ENCODE measurements around the gene DENND5A. TPM values are rescaled to one million over a fixed set of nuclear protein-coding genes. Genes with fewer than 3 reads are reported as not detected.

DENND5A gene
- total RNA-seq, 1 experiment from 2014 or later: 44.6 TPM

DNA sequence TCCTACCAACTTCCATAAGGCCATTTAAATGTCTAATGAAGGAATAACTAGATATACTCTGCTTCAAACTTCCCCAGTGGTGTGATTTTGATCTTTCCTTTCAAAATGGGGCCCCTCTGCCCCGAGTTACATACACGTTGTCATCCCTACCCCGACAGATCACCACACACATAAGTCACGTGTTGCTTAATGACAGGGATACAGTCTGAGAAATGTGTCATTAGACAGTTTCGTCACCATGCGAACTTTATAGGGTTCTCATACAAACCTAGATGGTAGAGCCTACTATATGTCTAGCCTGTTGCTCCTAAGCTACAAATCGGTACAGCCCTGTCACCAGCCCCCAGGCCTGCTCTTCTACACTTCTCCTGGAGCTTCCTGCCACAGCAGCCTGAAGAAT is 124.0 kb downstream of the DENND5A start:
- H3K27ac ChIP-seq: no peak overlapping the region
- H3K4me1 ChIP-seq (replicated peaks): peaks cover 19% of the 10 kb centered on the region
- H3K36me3 ChIP-seq: peaks cover 53% of the 10 kb centered on the region
- no peak overlapping the region for H3K4me3 ChIP-seq
- no peaks in the 10 kb centered on the region for H3K9me3 ChIP-seq (replicated peaks)
- no peak for DNase-seq (ENCODE audit: low read depth in 1 of 2, low spot score in 2 of 2)
- no peaks in the 10 kb centered on the region for H3K27me3 ChIP-seq (replicated peaks)

DNA sequence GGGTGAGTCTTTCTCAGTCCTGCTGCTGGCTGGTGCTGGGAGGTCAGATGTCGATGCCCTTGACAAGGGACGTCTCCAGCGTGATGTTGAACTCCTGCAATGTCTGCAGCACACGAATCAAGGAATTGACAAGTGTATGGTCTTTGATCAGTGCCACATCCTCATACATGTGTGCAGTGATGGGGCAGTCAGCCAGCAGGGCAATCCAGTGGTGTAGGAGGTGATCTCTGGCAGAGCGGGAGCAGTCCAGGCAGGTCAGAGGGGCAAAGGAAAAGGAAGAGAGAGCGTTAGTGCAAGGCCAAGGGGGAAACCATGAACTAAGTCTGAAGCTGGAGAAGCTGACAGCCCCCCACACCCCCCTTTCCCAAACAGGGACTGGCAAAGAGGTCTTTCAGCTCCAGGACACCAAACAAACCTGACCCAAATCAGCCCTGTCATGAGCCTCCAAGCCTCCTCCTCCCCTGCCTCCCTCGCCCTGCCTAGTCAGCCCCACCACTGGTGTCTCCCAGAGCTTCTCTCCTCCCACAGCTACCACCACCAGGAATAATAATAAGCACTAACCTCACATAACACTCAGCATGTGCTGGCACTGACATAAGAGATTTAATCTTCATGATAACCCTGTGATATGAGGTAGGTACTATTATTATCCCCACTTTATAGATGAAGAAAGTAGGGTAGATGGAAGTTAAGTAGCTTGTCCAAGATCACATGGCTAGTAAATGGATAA is 125.4 kb downstream of the DENND5A start:
- H3K27me3 ChIP-seq (replicated peaks): no peaks in the 10 kb centered on the region
- peaks cover 46% of the 10 kb centered on the region for H3K36me3 ChIP-seq
- H3K4me3 ChIP-seq: no peak overlapping the region
- H3K4me1 ChIP-seq (replicated peaks): peaks cover 19% of the 10 kb centered on the region
- H3K27ac ChIP-seq: no peak overlapping the region
- DNase-seq (ENCODE audit: low read depth in 1 of 2, low spot score in 2 of 2): no peak
- no peaks in the 10 kb centered on the region for H3K9me3 ChIP-seq (replicated peaks)

DNA sequence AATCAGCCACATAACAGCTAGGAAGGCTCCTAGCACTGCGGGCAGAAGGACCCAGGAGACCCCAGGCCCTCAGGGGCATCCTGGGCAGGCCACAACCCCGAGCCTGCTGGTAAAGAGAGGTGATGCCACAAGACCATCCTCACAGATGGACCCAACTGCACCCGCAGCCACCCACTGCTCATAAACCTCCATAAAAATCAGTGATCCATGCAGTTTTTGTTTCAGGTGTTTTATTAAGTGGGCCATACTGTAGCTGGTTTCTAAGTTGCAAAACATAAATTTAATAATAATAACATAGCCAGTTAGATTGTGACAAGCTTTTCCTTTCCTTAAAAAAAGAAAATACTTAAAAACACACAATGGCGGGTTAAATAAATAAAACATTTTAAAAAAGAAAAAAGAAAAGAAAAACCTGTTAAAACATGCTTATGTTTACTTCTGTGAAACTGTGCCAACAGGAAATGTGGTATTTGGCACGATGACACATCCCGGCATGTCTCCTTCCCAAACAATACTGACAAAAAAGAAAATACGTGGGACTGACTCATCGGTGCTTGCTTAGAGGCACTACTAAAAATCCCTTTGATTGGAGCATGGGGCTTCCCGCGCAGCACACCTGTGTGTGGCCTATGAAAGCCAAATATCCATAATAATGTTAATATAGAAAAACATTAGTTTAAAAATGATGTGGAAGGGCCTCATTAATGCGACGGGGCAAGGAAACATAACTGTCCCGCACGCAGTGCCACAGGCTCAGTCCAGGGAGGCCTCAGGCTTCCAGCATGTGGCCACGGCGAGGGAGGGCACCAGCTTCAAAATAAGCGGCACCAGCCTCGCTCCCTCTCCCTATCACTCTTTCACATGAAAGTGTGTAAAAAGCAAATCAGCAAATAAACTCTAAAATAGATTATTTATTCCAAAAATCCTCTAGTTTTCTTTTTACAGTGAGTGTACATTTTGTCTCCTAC is 126.3 kb downstream of the DENND5A start:
- H3K4me1 ChIP-seq (replicated peaks): peaks cover 19% of the 10 kb centered on the region
- no peaks in the 10 kb centered on the region for H3K27me3 ChIP-seq (replicated peaks)
- peaks cover 41% of the 10 kb centered on the region for H3K36me3 ChIP-seq
- peak; percentile 63 to 81 for DNase-seq (ENCODE audit: low read depth in 1 of 2, low spot score in 2 of 2)
- no peak overlapping the region for H3K27ac ChIP-seq
- no peaks in the 10 kb centered on the region for H3K9me3 ChIP-seq (replicated peaks)
- no peak overlapping the region for H3K4me3 ChIP-seq

DNA sequence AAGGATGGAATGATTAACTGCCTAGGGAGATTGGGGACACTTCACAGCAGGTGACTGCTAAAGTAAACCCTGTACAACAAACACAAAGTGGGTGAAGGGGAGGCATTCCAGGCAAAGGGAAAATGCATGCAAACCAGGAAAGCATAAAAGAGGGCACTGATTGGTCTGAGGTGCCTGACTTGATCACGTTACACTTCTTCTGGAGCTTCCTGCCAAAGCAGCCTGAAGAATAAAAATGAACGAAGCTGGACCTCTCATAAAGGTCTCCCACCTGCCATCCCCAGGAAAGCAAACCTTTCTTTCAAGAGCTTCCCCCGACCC is 127.1 kb downstream of the DENND5A start:
- no peak overlapping the region for H3K27ac ChIP-seq
- no peaks in the 10 kb centered on the region for H3K27me3 ChIP-seq (replicated peaks)
- peaks cover 35% of the 10 kb centered on the region for H3K36me3 ChIP-seq

DNA sequence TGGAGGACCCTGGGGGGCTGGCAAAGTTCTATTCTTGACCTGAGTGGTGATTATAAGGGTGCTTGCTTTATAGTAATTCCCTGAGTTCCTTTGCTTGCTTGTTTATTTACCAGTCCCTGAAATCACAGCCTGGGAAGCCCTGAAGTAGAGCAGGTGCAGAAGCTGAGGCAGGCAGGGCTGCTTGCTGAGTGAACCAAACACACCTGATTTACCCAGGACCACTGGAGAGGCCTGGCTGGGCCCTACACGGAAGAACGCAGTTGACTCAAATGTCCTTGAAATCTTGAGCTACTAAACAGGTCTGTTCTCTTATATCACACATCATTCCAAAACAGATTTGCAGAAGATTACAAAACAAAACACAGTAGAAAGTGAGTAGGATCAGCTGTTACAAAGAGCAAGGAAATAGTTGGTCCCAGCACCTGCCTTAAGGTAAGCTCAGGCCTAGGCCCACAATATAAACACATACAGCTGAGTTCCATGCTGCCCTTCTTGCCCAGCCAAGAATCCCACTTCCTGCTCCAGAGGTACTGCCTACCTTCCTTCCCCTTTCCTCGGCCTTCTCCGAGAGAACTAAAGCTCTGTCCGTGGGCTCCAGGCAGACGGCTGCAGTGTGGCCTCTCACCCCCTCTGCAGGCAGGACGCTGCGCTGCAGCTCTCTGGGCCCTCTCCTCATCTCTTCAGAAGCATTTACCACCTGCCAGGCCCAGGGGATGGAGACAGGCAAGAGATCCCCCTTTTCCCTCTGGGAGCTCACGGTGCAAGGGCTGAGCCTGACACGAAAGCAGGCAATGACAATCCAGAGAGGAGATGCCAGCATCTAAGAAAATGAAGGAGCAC is 127.6 kb downstream of the DENND5A start:
- DNase-seq (ENCODE audit: low read depth in 1 of 2, low spot score in 2 of 2): peak; percentile 42 to 51
- Histone ChIP-seq H3K4me3 (no peak overlapping the region), H3K36me3 (peaks cover 31% of the 10 kb centered on the region), H3K27ac (no peak overlapping the region), H3K27me3 (replicated peaks) (no peaks in the 10 kb centered on the region), H3K9me3 (replicated peaks) (no peaks in the 10 kb centered on the region), H3K4me1 (replicated peaks) (peaks cover 19% of the 10 kb centered on the region)

More for the DNA sequence above, 127.1 kb downstream of the DENND5A start:
- Histone ChIP-seq H3K9me3 (replicated peaks) (no peaks in the 10 kb centered on the region), H3K4me1 (replicated peaks) (peaks cover 19% of the 10 kb centered on the region), H3K4me3 (no peak overlapping the region)
- no peak for DNase-seq (ENCODE audit: low read depth in 1 of 2, low spot score in 2 of 2)

DNA sequence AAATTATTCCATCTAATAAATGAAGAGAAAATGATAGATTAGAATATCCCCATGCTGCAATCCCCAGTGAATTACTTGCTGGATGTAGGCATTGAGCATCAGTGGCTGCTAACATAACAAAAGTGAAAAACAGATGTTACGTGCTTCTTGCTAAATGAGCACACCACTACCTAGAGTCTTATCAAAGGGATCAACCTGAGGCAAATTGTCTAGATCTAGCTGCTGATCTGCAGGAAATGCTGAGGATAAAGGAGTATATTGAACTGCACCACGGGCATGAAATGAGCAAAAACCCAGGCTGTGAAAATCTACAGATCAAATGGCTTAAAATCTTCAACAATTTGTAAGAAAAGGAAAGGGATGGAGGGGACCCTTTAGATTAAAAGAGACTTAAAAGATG is 128.4 kb downstream of the DENND5A start:
- Histone ChIP-seq H3K36me3 (peaks cover 29% of the 10 kb centered on the region), H3K4me3 (no peak overlapping the region), H3K4me1 (replicated peaks) (peaks cover 19% of the 10 kb centered on the region), H3K27me3 (replicated peaks) (no peaks in the 10 kb centered on the region), H3K9me3 (replicated peaks) (no peaks in the 10 kb centered on the region), H3K27ac (no peak overlapping the region)
- no peak for DNase-seq (ENCODE audit: low read depth in 1 of 2, low spot score in 2 of 2)

DNA sequence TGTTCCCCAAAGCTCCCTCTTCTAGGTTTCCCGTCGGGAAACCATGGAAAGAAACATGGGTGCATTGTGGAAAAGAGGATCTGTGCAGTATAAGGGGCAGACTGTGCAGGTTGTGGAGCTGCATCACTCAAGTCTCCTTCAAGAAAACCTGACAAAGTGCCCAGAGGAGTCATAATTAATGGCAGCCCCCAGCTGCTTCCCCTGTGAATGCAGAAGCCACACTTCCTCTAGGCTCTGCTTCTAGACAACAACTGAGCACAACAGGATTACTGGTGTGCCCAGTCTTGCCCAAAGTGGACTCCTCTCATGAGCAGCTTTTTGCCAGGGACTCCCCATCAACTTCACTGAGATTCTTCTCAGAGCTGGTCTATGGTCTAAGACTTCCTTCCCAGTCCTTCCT is 131.2 kb downstream of the DENND5A start:
- Histone ChIP-seq H3K4me1 (replicated peaks) (peaks cover 9% of the 10 kb centered on the region), H3K9me3 (replicated peaks) (no peaks in the 10 kb centered on the region), H3K27ac (no peak overlapping the region), H3K27me3 (replicated peaks) (no peaks in the 10 kb centered on the region), H3K36me3 (peaks cover 14% of the 10 kb centered on the region), H3K4me3 (no peak overlapping the region)
- no peak for DNase-seq (ENCODE audit: low read depth in 1 of 2, low spot score in 2 of 2)

DNA sequence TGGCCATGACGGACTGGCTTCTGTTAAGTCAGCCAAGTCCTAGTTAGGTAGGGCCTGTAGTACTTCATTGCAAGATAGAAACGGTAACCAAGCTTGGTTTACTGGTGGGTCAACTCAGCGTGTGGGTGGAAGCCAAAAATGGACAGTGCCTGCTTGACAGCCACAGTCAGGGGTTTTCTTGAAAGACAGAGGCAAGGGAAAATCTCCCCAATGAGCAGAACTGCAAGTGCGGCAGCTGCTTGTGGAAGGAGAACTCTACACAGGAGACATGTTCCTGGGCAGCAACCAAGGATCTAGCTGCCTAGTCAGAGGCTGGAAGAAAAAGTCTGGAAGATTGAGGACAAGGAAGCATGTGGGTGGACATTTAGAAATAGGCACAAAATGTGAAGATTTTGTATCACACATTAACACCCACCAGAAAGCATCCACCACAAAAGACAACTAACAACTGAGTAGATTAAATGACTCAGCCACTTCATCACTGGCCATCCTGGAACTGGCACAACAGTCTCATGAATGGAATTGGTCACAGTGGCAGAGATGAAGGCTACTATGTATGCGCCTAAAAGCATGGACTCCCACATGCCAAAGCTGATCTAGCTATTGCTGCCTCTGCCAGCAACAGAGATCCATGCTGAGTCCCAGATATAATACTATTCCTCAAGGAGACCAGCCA is 132.8 kb downstream of the DENND5A start:
- H3K4me1 ChIP-seq (replicated peaks): no peaks in the 10 kb centered on the region
- no peak for DNase-seq (ENCODE audit: low read depth in 1 of 2, low spot score in 2 of 2)

DNA sequence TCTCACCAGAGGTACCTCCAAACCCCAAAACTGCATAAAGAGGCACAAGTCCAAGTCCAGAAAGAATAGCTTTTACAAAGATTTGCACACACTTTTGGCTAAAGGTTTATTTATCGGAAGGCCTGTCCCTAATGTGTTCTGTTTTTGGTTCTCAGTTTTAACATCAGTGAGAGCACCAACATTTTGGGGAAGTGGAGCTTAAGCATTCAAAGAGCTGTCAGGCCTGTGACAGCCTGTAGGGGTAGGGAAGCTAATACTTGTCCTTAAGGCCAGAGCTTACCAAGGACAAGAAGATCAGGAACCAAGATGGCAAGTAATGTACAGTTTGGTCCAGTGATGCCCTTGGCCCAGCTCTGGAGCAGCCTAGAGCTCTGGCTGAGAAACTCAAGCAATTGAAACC is 134.9 kb downstream of the DENND5A start:
- no peaks in the 10 kb centered on the region for H3K36me3 ChIP-seq
- no peak overlapping the region for H3K27ac ChIP-seq
- H3K9me3 ChIP-seq (replicated peaks): no peaks in the 10 kb centered on the region
- H3K4me1 ChIP-seq (replicated peaks): no peaks in the 10 kb centered on the region
- no peak overlapping the region for H3K4me3 ChIP-seq
- no peaks in the 10 kb centered on the region for H3K27me3 ChIP-seq (replicated peaks)
- no peak for DNase-seq (ENCODE audit: low read depth in 1 of 2, low spot score in 2 of 2)

More for the DNA sequence above, 132.8 kb downstream of the DENND5A start:
- Histone ChIP-seq H3K27me3 (replicated peaks) (no peaks in the 10 kb centered on the region), H3K27ac (no peak overlapping the region), H3K9me3 (replicated peaks) (no peaks in the 10 kb centered on the region), H3K36me3 (peaks cover 1% of the 10 kb centered on the region), H3K4me3 (no peak overlapping the region)

DNA sequence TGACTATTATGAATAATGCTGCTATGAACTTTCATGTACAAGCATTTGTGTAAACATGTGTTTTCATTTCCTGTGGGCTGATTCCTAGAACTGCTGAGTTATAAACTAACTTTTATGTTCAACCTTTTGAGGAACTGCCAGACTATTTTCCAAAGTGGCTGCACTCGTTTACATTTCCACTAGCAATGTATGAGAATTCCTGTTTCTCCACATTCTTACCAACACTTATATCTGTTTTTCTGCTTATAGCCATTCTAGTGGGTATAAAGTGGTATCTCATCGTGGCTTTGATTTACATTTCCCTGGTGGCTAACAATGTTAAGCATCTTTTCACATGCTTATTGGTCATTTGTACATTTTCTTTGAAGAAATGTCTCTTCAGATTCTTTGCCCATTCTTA is 138.5 kb downstream of the DENND5A start:
- Histone ChIP-seq H3K27me3 (replicated peaks) (no peaks in the 10 kb centered on the region), H3K36me3 (no peaks in the 10 kb centered on the region), H3K4me3 (no peak overlapping the region), H3K4me1 (replicated peaks) (no peaks in the 10 kb centered on the region), H3K9me3 (replicated peaks) (no peaks in the 10 kb centered on the region), H3K27ac (no peak overlapping the region)
- no peak for DNase-seq (ENCODE audit: low read depth in 1 of 2, low spot score in 2 of 2)

DNA sequence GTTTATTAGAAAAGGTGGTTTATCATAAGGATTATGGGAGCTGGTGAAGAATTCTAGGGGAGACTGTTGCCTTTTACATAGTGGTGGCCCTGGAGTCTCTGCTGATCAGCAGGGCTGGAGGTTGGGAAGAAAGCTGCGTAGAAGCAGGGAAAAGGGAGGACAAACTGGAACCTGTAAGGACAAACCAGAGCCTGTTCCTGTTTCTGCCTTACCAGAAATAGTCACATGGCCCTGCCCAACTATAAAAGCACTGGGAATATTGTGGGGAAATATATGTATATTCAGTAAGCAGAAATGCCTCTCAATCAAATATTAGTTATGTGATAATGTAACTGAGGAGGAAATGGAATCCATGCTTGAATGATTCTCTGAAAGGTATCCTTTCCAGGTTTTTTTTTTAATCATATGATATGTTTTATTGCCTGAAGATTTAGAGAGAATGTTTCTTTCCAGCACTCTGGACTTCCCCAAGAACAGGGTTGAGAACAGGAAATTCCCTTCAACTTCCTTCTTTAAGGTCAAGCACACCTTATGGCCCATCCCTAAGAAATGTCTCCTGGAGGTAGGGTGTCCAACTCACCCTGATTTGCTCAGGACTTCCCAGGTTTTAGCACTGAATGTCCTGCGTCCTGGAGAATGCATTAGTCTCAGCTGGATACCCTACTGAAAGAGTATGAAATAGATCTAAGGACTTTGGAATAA is 139.8 kb downstream of the DENND5A start:
- Histone ChIP-seq H3K36me3 (no peaks in the 10 kb centered on the region), H3K4me1 (replicated peaks) (no peaks in the 10 kb centered on the region), H3K4me3 (no peak overlapping the region), H3K9me3 (replicated peaks) (no peaks in the 10 kb centered on the region), H3K27me3 (replicated peaks) (no peaks in the 10 kb centered on the region), H3K27ac (no peak overlapping the region)
- DNase-seq (ENCODE audit: low read depth in 1 of 2, low spot score in 2 of 2): no peak

DNA sequence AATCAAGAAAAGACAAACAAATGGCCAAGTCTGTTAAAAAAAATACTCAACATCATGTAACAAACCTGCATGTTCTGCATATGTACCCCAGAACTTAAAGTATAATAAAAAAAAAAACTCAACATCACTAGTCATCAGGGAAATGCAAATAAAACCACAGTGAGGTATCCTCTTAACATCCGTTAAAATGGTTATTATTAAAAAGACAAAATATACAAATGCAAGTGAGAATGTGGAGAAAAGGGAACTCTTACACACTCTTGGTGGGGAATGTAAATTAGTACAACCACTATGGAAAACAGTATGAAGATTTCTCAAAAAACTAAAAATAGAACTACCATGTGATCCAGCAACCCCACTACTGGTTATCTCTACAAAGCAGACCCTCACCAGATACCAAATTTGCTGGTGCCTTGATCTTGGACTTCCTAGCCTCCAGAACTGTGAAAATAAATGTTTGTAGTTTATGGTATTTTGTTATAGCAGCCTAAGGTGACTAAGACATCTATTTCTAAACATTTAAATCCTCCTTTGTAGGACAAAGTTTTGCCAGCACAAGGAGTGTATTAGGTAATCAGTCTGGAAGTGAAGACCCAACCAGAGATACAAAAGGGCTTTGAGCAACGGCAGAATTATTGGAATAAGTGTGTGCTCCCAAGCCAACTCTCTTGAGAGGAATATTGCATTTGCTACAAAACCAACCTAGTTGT is 141.4 kb downstream of the DENND5A start:
- no peak for DNase-seq (ENCODE audit: low read depth in 1 of 2, low spot score in 2 of 2)
- H3K27me3 ChIP-seq (replicated peaks): no peaks in the 10 kb centered on the region
- H3K4me3 ChIP-seq: no peak overlapping the region
- H3K9me3 ChIP-seq (replicated peaks): no peaks in the 10 kb centered on the region
- no peak overlapping the region for H3K27ac ChIP-seq
- H3K36me3 ChIP-seq: no peaks in the 10 kb centered on the region
- H3K4me1 ChIP-seq (replicated peaks): no peaks in the 10 kb centered on the region
